Measurements from ENCODE around the gene HNRNPK. TPM values are rescaled to one million over a fixed set of nuclear protein-coding genes. Genes with fewer than 3 reads are reported as not detected.

The HNRNPK gene
- total and polyA plus RNA-seq, 9 donors: 337 to 540 (median 466) TPM

DNA sequence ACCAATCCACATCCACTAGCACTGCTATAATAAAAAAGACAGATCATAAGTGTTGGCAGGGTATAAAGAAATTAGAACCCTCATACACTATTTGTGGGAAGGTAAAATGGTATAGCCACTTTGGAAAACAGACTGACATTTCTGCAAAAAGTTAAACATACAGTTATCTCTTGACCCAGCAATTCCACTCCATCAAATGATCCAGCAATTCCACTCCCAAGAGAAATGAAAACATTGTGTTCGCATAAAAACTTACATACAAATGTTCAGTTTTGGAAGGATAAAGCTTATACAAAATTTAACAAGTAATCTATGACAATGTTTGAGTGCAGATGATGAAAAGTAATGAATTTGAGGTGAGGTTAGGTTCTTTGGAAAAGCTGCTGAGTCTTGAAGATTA lies 60.9 kb downstream of the HNRNPK start:
- no CpG with 5 or more reads among the region's 1 CpG for WGBS (ENCODE audit: insufficient coverage)
- Histone ChIP-seq H3K4me3 (ENCODE audit: low read length) (no peak overlapping the region), H3K27ac (ENCODE audit: low read length) (no peak overlapping the region), H3K9me3 (replicated peaks; ENCODE audit: control insufficient read depth, low read depth, low read length) (no peaks in the 10 kb centered on the region), H3K4me1 (ENCODE audit: control insufficient read depth, insufficient read depth, low read length) (peaks cover 5% of the 10 kb centered on the region), H3K27me3 (ENCODE audit: control insufficient read depth, insufficient read depth, low read length) (no peaks in the 10 kb centered on the region), H3K36me3 (ENCODE audit: control insufficient read depth, insufficient read depth, low read length) (no peaks in the 10 kb centered on the region)
- no peak for DNase-seq

Other genes with a start within 250 kb of the HNRNPK start
- gene GKAP1, start 162.4 kb downstream of the HNRNPK start, total RNA-seq: 11.8 TPM
- 10 to 100 TPM; 12.3 to 19.4 (median 16.0) TPM for gene GKAP1, start 162.4 kb downstream of the HNRNPK start, polyA plus RNA-seq (ENCODE audit: insufficient read depth in 1 of 8, insufficient read length in 8 of 8, low replicate concordance in 1 of 8)
- gene KIF27, start 58.8 kb downstream of the HNRNPK start, total RNA-seq: 6.3 TPM
- 1 to 10 TPM; 5.5 to 8.3 (median 6.7) TPM for gene KIF27, start 58.8 kb downstream of the HNRNPK start, polyA plus RNA-seq (ENCODE audit: insufficient read depth in 1 of 8, insufficient read length in 8 of 8, low replicate concordance in 1 of 8)
- 5.8 TPM for gene RMI1, start 590 bp upstream of the HNRNPK start, total RNA-seq
- 10 to 100 TPM in 2 of 8 donors, 1 to 10 TPM in 6; 7.9 to 11.1 (median 8.8) TPM for gene RMI1, start 590 bp upstream of the HNRNPK start, polyA plus RNA-seq (ENCODE audit: insufficient read depth in 1 of 8, insufficient read length in 8 of 8, low replicate concordance in 1 of 8)